Body of pancreas (tissue), 4 donors: ENCODE results near the gene RFC2. TPM values are rescaled to one million over a fixed set of nuclear protein-coding genes. Genes with fewer than 3 reads are reported as not detected.

ENCODE experiments used
- ATAC-seq: fragments of 150-250 bp; one replicate; pipeline ENCODE4 v1.9.1; 2016
- DNase-seq, 4 donors: peaks; one replicate each; pipeline ENCODE4 v3.0.0-alpha.2; 2019
- H3K27ac ChIP-seq, 4 donors: fragments of 200-600 bp; sonication (generic); 1 replicate in 3 of 4; 2 replicates in 1 of 4; pipeline versions ENCODE4 v1.5.1 to v1.6.1; 2016 to 2019; ENCODE audit warnings: mild to moderate bottlenecking in 1 of 4, mixed read lengths in 1 of 4, moderate library complexity in 1 of 4
- H3K27me3 ChIP-seq, 2 donors: fragments of 200-600 bp; sonication (generic); one replicate each; pipeline ENCODE4 v1.6.0; 2016; ENCODE audit warnings: mild to moderate bottlenecking in 1 of 2
- H3K36me3 ChIP-seq, 2 donors: fragments of 200-600 bp; sonication (generic); replicated peaks in 1 of 2; 2 replicates each; pipeline ENCODE4 v1.5.1; 2016; ENCODE audit warnings: low read depth in 2 of 2; ENCODE audit not compliant: insufficient read depth in 1 of 2
- H3K4me1 ChIP-seq: fragments of 200-600 bp; sonication (generic); one replicate; pipeline ENCODE4 v1.6.0; 2016
- H3K4me3 ChIP-seq, 2 donors: fragments of 200-600 bp; sonication (generic); 1 replicate in 1 of 2; 2 replicates in 1 of 2; pipeline ENCODE4 v1.5.1; 2016 to 2019
- H3K9me3 ChIP-seq, 3 donors: fragments of 200-600 bp; sonication (generic); 1 replicate in 2 of 3; 2 replicates in 1 of 3; pipeline ENCODE4 v1.5.1; 2016
- POLR2A ChIP-seq, 3 donors: fragments of 450-650 bp; IDR thresholded peaks; one replicate each; pipeline ENCODE4 v1.6.1; 2016; ENCODE audit warnings: antibody characterized with exemption in 3 of 3, mild to moderate bottlenecking in 2 of 3
- WGBS, 2 donors: methylation state at CpG; one replicate each; pipeline ENCODE4 v1.1.5; 2017; 5-methylcytosine and 5-hydroxymethylcytosine counted together
- intact Hi-C: fragments of 100-400 bp; cut with DNase I; formaldehyde crosslinking; loops from one replicate; pipeline ENCODE4 v1.15.1; 2023
- total RNA-seq, 2 donors: library from RNA; depleted of rRNA; stranded (reverse); fragments of >200 nt; gene quantifications; one replicate each; pipeline ENCODE4 v1.1.0, GENCODE V29; 2016
- TF ChIP-seq, protein P1 (sequence below), 7 experiments: fragments of 450-650 bp in 4 of 7; fragments of 200-600 bp in 3 of 7; sonication (generic) in 3 of 7; IDR thresholded peaks; one replicate each; pipeline ENCODE4 v1.5.1; 2016 to 2019; ENCODE audit warnings: antibody characterized with exemption in 7 of 7

The RFC2 gene
- total RNA-seq, 2 donors from 2014 or later: 7.9 to 10.1 TPM

DNA sequence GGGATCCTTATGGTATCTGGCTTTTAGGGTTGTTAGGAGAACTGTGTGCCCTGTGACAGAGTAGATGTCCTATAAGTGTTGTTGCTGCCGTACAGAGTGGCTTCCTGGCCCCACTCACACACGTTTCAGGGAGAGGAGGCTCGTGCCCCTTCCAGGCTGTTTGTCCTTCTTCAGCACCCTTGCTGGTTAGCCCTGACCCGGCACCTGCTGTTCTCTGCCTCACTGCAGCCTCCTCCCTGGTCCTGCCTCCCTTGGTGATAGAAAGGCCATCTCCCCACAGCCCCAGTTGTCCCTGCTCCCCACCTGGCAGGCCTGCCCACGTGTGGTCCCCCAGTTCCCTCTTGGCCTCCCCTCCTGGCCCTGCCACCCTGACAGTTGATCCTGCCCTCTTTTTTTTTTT lies 37.3 kb upstream of the RFC2 start:
- H3K4me3 ChIP-seq: no peak overlapping the region
- DNase-seq: no peak
- no peaks in the 10 kb centered on the region for H3K9me3 ChIP-seq
- no peaks in the 10 kb centered on the region for H3K36me3 ChIP-seq
- no peaks in the 10 kb centered on the region for H3K27me3 ChIP-seq
- intact Hi-C loops: no loop called here
- WGBS, 2 donors: 74 to 75% methylated on average over 5 of the region's 5 CpGs
- no peak for TF ChIP-seq POLR2A (IDR thresholded peaks at IDR 0.05)
- TF ChIP-seq, protein P1, sequence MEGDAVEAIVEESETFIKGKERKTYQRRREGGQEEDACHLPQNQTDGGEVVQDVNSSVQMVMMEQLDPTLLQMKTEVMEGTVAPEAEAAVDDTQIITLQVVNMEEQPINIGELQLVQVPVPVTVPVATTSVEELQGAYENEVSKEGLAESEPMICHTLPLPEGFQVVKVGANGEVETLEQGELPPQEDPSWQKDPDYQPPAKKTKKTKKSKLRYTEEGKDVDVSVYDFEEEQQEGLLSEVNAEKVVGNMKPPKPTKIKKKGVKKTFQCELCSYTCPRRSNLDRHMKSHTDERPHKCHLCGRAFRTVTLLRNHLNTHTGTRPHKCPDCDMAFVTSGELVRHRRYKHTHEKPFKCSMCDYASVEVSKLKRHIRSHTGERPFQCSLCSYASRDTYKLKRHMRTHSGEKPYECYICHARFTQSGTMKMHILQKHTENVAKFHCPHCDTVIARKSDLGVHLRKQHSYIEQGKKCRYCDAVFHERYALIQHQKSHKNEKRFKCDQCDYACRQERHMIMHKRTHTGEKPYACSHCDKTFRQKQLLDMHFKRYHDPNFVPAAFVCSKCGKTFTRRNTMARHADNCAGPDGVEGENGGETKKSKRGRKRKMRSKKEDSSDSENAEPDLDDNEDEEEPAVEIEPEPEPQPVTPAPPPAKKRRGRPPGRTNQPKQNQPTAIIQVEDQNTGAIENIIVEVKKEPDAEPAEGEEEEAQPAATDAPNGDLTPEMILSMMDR (IDR thresholded peaks at IDR 0.05): no peak
- H3K27ac ChIP-seq: peak overlapping the region in 3 of 4 donors; percentile 74 to 88 (median 87)
- ATAC-seq: no peak
- peaks cover 68% of the 10 kb centered on the region for H3K4me1 ChIP-seq

DNA sequence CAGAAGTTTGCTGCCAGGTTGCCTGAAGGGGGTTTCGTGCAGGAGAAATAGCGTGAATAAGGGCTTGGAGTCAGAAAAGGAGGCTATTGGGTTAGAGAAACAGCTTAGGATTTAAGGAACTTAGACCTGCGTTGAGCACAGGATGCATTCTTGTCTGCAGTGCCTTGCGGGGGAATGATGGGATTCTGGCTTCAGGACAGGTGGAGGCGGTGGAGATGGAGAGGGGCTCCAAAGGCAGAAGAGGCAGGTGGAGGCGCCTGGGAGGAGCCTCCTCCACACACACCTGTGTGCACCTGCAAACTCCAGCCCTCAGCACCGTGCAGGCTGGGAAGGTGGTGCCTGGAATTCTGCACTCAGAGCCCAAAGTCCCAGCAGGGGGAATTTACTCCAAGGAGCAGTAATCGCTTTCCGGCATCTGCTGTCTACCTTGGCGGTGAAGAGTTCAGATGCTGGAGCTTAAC lies 36.8 kb upstream of the RFC2 start:
- peak in 2 of 4 donors; percentile 29 to 32 for DNase-seq
- Histone ChIP-seq H3K27me3 (no peaks in the 10 kb centered on the region), H3K36me3 (no peaks in the 10 kb centered on the region), H3K27ac (peak overlapping the region; percentile 42 to 88 (median 80)), H3K9me3 (no peaks in the 10 kb centered on the region), H3K4me3 (peak overlapping the region in 1 of 2 donors; percentile 37), H3K4me1 (peaks cover 68% of the 10 kb centered on the region)
- TF ChIP-seq, protein P1 (IDR thresholded peaks at IDR 0.05): peak in 1 of 7 experiments; percentile 4
- no peak for TF ChIP-seq POLR2A (IDR thresholded peaks at IDR 0.05)
- intact Hi-C loops: no loop called here
- WGBS, 2 donors: 29 to 33% methylated on average over 7 to 10 of the region's 10 CpGs
- ATAC-seq: no peak

DNA sequence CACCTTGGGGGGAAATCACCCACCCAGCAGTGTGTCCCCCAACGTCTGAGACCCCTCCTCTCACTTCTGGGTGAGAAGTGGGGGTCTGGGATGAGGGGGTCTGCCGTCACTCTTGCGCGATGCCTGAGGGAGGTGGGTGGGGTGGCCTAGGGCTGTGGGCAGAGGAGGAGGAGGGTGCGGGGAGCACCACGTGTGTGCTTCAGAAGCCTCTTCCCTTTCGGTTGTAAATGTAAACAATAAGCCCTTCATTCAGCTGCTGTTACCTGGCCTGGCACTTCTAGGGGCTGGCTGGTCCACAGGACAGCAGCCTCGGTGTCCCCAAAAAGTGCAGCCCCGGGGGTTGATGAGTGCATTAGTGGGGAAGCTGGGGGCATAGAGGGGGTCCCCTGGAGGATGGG lies 36.4 kb upstream of the RFC2 start:
- Histone ChIP-seq H3K36me3 (no peaks in the 10 kb centered on the region), H3K27me3 (no peaks in the 10 kb centered on the region), H3K9me3 (no peaks in the 10 kb centered on the region), H3K4me3 (peak overlapping the region; percentile 37 to 61), H3K4me1 (peaks cover 63% of the 10 kb centered on the region), H3K27ac (peak overlapping the region; percentile 42 to 88 (median 80))
- intact Hi-C loops: no loop called here
- TF ChIP-seq POLR2A (IDR thresholded peaks at IDR 0.05): no peak
- TF ChIP-seq, protein P1 (IDR thresholded peaks at IDR 0.05): no peak
- 8% methylated on average over 8 to 9 of the region's 9 CpGs for WGBS, 2 donors
- DNase-seq (peak in 1 of 4 donors; percentile 29), ATAC-seq (no peak)

DNA sequence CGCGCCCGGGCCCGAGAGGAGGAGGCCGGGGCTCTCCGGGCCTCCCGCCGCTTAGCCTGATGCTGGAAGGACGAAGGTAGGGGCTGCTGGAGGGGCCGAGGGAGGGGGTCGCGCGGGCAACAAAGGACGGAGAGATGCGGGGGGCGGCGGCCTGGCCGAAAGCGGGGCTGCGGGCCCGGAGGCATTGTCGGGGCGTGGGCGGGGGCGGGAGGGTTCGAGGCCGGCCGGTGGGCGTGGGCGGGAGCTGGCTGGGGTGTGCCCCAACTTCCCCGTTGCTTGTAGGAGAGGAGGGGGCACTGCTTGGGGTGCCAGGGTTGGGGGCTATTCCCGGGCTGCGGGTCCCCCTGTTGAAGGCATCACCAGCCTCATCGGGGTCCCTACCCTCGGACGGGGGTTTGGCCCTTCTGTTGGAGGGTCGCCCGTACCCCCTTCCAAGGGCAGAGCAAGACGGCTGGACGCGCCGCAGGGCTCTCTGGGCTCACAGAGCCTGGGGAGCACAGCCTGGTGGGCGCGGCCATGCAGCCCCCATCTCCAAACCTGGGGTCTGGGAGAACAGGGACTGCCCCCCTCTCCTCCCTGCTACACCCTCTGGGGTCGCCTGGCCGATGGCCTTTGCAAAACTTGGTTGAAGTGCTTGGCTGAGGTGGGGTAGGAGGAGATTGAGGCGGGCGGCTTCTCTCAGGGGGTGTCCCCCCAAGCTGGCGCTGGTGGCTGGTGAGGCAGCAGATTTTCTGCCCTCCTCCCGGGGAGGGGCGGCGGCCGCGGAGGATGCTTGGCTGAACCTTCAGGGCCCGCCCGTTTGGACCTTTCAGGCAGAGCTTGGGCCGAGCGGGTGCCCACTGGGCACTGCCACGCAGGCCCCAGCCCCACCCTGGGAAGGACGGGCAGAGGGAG lies 35.7 kb upstream of the RFC2 start:
- Histone ChIP-seq H3K36me3 (no peaks in the 10 kb centered on the region), H3K27ac (peak overlapping the region; percentile 55 to 88 (median 80)), H3K9me3 (no peaks in the 10 kb centered on the region), H3K4me1 (peaks cover 61% of the 10 kb centered on the region), H3K4me3 (peak overlapping the region; percentile 37 to 61), H3K27me3 (no peaks in the 10 kb centered on the region)
- 0 to 1% methylated on average over 6 to 34 of the region's 60 CpGs for WGBS, 2 donors
- ATAC-seq (no peak), DNase-seq (peak; percentile 44 to 61 (median 56))
- intact Hi-C loops: loop anchor here (10.0 kb wide), 1 partner anchor 105 kb away; no protein-coding TSS in a partner anchor
- TF ChIP-seq POLR2A (IDR thresholded peaks at IDR 0.05): peak in 2 of 3 donors; percentile 2 to 6
- TF ChIP-seq, protein P1 (IDR thresholded peaks at IDR 0.05): no peak
